NCI-H1694 treated with DMSO at 0.1 percent for 48 hours (cell line): Measurements from ENCODE around the gene TIE1.

Experiments
- DNase-seq: peaks from one replicate; lab custom pipeline; 2025; lab: John Stamatoyannopoulos, UW

The TIE1 gene

DNA sequence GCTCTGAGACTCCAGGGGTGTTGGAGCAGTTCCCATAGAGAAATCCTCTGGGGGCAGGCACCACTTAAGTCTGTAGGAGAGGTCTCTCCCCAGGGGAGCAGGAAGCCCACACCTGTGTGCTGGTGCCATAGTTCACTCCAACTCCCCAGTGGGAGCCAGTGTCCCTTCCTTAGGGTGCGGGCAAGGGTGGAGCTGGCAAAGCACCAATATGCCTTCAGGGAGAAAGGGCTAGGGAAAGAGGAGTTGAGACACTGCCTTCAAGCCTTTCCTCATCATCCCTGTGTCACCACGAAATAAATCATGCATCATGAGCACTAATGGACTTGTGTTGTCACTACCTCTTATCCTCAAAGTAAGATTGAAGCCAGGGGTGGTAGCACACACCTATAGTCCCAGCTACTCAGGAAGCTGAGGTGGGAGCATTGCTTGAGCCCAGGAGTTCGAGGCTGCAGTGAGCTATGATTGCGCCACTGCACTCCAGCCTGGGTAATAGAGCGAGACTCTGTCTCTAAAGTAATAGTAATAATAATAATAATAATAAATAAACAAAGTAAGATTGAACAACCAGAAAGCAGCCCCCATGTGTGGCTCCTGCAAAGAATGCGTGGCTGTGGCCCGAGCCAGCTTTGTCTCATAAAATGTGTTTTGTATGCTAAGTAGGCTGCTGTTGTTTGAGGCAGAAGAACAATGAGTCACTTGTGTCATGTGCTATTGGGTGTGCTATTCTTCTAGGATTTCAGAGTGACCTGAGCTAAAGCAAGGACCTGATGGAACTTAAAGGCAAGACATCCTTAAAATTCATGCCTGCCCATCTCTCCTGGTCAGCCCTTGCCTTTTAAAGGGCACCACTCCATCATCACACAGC lies 6.7 kb upstream of the TIE1 start:
- DNase-seq, result no peak

DNA sequence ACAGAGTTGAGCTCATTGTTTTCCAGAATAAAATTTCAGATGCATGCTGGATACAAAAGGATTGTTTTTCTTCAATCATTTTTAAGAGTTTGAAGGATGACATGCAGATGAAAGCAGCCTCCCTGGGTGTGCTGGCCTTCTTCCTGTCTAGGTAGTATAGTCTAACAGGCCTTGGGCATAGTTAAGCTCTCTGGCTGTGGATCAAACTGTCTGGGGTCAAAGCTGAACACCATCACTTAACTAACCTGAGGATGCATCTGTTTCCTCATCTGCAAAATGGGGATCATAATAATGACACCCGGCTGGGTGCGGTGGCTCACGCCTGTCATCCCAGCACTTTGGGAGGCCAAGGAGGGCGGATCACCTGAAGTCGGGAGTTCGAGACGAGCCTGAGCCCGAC lies 6.0 kb upstream of the TIE1 start:
- no peak for DNase-seq

DNA sequence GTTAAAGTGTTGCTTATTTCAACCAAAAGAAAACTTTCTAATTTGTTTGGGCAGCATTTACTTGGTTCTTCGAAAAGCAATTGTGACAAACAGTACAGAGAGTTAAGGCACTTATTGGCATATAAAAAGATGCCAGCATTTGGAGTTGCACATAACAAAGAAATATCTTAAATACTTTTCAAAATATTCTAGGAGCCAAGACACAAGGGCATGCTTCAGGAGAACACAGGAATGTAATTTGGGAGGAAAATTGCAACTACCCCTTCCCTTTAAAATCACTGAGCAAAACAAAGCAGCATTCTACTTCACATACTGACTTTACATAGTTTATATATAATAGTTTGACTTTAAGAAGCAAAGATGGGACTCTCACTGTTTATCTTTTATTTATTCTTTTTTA lies 4.6 kb upstream of the TIE1 start:
- DNase-seq, result no peak

DNA sequence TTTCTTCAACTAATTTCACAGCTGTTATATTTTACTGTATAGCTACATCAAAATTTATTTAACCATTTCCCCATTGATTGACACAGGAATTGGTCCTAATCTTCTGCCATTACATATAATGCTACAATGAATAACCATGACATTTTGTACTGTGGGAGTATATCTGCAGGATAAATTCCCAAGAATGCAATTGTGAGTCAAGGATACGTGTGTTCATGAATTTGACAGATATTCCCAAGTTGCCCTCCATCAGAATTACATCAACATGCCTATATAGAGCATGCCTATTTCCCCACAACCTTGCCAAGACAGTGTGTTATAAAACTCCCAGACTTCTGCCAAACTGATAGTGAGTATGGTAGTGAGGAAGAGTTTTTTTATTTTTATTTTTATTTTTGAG lies 2.7 kb upstream of the TIE1 start:
- no peak for DNase-seq

DNA sequence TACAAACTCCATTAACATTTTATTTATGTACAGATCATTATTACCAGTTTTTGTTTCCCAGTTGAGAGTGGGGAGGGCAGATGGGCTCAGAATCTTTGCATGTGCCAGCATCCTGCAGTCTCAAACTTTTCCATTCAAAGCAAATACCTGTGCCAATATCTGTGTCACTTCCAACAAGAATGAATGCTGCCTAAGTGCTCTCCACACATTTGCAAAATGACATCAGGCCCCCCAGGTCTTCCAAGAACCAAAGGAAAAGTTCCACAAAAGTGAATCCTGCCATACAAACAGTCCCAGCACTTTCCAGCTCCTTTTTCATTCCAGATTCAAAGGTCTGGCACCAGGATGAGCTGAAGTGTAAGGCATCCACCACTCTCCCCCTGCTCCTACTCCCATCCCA lies 1.7 kb upstream of the TIE1 start:
- DNase-seq, result no peak

DNA sequence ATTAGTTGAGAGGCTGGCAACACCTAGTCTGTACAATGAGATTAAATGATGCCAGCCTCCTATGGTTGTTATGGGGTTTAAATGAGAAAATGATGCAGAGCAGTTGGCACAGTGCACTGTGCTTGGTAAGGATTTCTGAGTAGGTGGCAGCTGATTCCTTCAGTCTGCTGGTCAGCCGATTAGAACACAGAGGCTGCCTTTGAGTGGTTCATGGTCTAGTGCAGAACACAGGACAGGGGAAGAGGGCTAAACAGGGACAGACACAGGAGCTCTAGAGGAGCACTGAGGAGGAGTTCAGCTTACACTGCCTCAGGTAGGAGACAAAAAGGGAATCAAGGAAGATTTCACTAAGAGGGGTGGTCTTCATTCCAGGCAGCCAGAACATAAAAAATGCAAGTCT lies 1.4 kb downstream of the TIE1 start:
- DNase-seq, result no peak

DNA sequence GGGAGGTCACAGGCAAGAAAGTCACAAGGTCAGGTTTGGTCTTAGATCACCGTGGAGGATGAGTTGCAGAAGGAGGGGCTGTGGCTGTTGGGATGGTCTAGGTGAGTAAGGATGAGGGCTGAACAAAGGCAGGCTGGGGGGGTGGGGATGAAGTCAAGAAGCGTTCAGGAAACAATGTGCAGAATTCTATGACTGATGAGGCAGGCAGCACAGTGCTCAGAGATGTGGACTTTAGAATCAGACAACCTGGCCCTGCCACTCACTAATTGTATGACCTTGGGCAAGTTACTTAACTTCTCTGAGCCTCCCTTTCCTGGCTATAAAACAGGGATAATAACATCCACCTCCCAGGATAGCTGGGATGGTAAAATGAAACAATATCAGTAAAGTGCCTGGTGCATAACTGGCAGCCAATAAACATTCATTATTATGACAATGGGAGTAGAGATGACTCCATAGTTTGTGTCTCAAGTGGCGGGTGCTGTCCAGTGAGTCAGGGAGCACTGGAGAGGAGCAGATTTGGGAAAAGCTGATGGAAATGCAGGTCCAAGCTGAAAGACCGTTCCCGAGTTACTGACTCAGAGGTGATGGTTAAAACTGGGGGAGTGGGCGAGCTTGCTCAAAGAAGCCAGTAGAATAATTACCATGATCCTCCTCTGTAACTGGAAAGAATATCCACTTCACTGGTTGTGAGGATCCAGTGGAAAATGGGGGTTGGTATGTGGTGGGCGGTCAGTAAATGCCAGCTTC lies 2.1 kb downstream of the TIE1 start:
- DNase-seq, result no peak

DNA sequence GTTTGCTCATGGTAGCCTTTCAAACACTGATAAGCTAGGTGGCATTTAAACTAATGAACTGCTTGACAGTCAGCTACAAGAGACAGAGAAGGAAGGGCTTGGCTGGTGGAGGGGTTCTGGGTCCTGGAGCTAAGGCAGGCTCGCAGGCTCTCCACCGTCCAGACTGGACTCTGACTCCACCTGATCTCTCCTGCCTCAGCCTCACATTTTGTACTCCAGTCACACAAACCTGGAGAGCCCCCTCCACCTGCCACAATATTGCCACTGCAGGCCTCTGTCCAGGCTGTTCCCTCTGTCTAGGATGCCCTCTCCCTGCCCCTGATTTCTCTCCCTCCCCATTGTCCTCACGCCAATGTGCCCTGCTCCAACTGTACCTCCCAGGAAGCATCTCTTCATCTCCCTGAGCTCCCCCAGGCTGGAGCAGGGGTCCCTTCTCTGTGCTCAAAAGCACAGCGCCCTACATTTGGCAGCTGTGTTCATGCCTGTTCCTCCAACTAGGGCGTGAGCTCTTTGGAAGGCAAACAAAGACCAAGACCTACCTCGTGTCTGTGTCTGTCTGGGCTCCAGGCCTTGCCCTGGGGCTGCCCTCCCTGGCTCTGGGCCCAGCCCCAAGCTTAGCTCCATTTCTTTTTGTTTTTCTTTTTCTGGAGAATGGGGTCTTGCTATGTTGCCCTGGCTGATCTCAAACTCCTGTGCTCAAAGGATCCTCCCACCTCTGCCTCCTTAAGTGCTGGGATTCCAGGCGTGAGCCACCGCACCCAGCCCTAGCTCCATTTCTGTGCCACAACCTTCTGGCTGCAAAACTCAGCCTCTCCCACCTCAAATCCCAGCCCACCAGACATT lies 2.9 kb downstream of the TIE1 start:
- DNase-seq, result no peak

DNA sequence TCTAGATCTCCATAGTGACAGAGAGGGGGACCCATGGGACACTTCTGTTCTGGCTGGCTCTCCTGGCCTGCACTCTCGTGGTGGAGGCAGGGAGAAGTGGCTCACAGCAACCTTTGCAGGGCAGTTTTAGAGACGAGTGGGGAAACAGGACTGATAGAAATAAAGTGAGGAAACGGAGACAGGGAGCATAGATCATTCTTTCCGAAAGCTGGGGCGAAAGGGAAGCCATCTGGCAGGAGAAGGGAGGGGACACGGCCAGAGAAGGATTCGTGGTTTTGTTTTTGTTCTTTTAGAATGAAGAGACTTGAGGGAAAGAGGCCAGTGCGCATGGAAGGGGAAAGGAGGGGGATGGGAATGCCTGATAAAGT lies 3.5 kb downstream of the TIE1 start:
- DNase-seq, result no peak

DNA sequence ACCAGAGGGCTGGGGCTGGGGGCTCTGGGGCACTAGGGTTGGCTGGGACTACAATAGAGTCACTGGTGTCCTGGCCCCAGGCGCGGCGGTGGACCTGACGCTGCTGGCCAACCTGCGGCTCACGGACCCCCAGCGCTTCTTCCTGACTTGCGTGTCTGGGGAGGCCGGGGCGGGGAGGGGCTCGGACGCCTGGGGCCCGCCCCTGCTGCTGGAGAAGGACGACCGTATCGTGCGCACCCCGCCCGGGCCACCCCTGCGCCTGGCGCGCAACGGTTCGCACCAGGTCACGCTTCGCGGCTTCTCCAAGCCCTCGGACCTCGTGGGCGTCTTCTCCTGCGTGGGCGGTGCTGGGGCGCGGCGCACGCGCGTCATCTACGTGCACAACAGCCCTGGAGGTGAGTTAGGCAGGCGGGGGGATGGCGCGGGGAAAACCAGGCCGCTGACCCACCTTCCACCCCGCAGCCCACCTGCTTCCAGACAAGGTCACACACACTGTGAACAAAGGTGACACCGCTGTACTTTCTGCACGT lies 4.1 kb downstream of the TIE1 start:
- no peak for DNase-seq

DNA sequence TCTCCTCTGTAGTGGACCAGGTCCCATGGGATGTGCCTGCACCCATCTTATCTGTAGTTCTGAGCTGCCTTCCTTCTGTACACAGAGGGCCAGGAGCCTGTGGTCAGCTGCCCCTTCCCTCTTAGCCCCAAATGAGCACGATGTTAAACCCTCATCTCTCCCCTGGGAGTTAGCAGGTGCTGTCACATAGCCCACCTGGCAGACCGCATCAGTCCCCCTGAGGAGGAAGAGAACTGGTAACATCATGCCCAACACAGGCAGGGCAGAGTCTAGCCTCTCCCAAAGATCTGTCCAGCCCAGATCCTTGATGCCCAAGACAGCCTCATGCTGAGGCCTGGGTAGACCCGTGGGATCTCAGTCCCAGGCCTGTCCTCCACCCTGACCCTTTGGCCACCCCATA lies 4.7 kb downstream of the TIE1 start:
- DNase-seq, result no peak

DNA sequence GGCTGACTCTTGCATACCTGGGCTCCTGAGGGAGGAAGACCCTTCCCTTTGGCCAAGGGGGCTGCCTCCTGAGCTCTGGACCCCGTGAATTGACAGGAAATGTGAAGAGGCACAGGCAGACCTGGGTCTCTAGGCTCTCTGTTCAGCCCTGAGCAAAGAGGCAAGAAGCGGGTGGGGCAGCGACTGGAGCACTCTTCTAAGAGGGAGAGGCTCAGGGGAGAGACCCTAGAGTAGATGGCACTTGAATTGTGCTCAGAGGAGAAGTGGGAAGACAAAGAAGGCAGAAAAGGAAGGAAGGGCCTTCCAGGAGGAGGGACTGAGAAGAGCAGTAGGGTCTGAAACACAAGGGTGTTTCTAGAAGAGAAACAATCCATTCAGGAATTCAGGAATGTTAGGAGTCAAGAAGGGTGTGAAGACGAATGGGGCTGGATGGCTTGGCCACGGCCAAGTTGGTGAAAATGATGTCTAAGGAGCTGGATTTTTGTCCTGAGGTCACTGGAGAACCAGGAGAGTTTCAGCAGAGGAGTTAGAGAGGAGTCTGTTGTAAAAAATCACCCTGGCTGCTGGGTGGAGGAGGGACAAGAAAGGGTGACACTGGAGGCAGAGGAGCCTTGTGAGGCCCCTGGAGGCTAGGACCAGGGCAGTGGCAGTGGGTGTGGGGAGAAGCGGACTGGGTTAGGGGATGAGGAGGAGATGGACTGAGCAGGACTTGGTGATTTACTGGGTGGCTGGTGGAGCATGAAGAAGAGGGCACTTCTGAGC lies 5.3 kb downstream of the TIE1 start:
- DNase-seq, result no peak

DNA sequence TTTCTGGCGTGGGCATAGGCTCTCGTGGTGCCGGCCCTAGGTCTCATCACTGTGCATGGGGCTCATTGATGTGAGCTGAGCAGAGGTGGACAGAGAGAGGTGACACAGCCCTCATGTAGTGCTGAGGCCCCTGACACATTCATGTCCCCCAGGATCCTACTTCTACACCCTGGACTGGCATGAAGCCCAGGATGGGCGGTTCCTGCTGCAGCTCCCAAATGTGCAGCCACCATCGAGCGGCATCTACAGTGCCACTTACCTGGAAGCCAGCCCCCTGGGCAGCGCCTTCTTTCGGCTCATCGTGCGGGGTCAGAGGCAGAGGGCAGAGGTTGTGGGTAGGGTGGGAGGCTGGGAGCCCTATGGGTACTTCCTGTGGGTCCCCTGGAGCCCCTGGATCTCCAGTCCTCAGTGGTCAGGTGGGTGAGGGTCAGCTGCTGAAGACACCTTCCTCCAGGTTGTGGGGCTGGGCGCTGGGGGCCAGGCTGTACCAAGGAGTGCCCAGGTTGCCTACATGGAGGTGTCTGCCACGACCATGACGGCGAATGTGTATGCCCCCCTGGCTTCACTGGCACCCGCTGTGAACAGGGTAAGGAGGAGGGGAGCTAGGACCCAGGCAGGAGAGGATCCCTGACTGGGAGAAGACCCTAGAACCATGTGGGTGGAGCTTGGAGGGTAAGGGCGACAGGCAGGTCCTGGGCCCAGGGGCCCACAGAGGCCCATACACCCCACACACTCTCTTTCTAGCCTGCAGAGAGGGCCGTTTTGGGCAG lies 6.1 kb downstream of the TIE1 start:
- DNase-seq, result no peak

DNA sequence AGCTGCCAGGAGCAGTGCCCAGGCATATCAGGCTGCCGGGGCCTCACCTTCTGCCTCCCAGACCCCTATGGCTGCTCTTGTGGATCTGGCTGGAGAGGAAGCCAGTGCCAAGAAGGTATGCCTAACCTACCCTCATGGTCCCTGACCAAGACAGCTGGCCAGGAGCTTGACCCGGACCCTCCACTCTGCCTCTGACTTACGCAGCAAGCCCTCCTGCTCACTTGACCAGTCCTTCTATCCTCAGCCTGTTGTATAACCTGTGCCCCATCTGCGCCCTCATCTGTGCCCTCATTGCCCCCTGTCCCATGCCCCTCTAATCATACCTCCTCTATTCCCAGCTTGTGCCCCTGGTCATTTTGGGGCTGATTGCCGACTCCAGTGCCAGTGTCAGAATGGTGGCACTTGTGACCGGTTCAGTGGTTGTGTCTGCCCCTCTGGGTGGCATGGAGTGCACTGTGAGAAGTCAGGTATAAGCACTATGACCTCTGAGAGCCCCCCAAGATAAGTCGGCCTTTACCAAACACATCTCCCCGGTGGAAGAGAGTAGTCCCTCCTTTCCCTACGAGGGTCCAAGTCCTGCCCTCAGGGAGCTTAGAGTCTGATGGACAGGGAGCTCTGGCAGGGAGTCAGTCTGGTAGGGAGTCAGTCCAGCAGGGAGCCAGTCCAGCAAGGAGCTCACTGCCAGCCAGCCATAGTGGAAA lies 6.8 kb downstream of the TIE1 start:
- DNase-seq, result no peak

DNA sequence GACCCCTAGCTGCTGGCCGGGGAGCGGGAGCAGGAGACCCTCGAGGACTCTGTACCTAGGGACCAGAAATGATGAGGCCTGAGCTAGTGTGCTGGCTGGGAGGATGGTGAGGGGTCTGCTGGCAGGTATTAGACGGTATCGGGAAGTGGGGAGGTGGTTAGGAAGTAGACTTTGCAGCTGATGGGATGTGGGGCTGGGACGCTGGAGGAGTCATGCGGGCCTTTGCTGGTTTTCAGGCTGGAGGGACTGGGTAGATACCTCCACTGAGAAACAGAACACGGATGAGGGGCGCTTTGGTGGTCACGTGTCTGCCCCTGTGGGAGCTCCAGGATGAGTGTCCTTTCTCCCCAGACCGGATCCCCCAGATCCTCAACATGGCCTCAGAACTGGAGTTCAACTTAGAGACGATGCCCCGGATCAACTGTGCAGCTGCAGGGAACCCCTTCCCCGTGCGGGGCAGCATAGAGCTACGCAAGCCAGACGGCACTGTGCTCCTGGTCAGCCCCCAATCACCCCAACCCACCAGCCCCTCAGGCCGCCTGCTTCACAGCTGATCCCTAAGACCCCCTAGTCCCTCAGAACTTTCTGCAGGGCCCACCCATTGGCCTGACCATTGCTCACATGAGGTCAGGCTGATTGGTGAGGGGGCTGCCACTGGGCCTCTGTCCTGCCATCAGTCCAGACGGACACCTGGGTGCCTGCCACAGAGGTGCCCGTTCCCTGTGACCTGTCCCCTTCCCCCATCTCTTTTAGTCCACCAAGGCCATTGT lies 8.0 kb downstream of the TIE1 start:
- DNase-seq, result no peak

DNA sequence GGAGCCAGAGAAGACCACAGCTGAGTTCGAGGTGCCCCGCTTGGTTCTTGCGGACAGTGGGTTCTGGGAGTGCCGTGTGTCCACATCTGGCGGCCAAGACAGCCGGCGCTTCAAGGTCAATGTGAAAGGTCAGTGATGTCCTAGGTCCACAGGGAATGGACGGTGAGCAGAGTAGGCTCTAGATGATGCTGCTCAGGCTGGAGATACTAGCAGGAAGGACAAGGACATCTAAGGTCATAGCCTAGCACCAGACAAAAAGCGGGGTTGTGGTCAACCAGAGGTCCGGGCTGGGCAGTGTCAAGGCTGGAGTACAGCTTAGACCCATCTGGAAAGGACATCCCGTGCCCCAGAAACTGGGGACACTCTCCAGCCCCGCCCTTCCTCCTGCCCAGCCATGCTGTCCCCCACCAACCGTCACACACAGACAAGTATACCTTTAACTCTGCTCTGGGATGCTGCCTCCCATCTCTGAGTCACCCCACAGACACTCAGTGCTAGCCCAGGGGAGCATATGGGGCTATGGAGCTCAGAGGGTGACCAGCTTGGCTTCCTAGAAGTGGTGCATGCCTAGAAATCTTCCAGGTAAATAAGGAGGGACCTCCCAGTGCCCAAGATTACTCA lies 8.7 kb downstream of the TIE1 start:
- DNase-seq, result no peak

DNA sequence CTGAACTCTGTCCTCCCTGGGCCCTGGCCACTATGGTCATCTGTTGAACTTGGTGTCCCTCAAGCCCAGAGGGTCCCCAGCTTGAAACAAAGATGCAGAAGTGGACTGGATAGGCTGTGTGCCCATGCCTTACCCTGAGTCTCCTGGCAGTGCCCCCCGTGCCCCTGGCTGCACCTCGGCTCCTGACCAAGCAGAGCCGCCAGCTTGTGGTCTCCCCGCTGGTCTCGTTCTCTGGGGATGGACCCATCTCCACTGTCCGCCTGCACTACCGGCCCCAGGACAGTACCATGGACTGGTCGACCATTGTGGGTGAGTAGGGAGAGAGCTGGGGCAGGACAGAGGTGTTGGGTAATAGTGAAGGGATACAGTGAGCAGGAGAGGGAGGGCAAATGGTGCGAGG lies 10.7 kb downstream of the TIE1 start:
- no peak for DNase-seq

DNA sequence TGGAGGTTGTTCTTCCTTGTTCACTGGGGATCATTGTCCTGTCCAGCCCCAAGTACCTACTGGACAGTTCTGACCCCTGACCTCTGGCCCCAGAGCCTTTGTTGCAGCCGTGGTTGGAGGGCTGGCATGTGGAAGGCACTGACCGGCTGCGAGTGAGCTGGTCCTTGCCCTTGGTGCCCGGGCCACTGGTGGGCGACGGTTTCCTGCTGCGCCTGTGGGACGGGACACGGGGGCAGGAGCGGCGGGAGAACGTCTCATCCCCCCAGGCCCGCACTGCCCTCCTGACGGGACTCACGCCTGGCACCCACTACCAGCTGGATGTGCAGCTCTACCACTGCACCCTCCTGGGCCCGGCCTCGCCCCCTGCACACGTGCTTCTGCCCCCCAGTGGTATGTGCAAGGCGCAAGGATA lies 11.4 kb downstream of the TIE1 start:
- DNase-seq, result no peak
